SIG-M5 (cell line): Measurements from ENCODE around the gene PRND.
"Not testable (repeated sequence)": the region's sequence is repeated elsewhere in the genome, so short reads cannot be mapped to it uniquely, and the experiment has no call there.

Experiments used
- DNase-seq: peaks from one replicate; lab custom pipeline; 2025; lab: John Stamatoyannopoulos, UW

PRND gene

GRCh38 chr20:4721719-4722118, at the start of gene PRND:
PRND (plus strand) TSS chr20:4721909; CDS start chr20:4724552, 2,643 bp downstream.
- no peak for DNase-seq

- DNase-seq: no peak
Measured at GRCh38 chr20:4672948-4673347, 48.8 kb upstream of the PRND start.

GRCh38 chr20:4673371-4674001, 48.2 kb upstream of the PRND start:
- DNase-seq: no peak

- DNase-seq: no peak
Measured at GRCh38 chr20:4674672-4675071, 47.0 kb upstream of the PRND start.

- no peak for DNase-seq
Measured at GRCh38 chr20:4677846-4678245, 43.9 kb upstream of the PRND start.

GRCh38 chr20:4681401-4681800, 40.3 kb upstream of the PRND start:
- DNase-seq: no peak

GRCh38 chr20:4681991-4682401, 39.7 kb upstream of the PRND start:
- no peak for DNase-seq

GRCh38 chr20:4682682-4683081, 39.0 kb upstream of the PRND start:
- no peak for DNase-seq

- no peak for DNase-seq
Measured at GRCh38 chr20:4683261-4683660, 38.4 kb upstream of the PRND start.

- no peak for DNase-seq
Measured at GRCh38 chr20:4684837-4685413, 36.8 kb upstream of the PRND start.

GRCh38 chr20:4685923-4686221, 35.8 kb upstream of the PRND start:
- DNase-seq: no peak

GRCh38 chr20:4688305-4688704, 33.4 kb upstream of the PRND start:
- DNase-seq: no peak

- DNase-seq: no peak
Measured at GRCh38 chr20:4689220-4689619, 32.5 kb upstream of the PRND start.

GRCh38 chr20:4691753-4692152, 30.0 kb upstream of the PRND start:
- DNase-seq: no peak

- DNase-seq: no peak
Measured at GRCh38 chr20:4694076-4694475, 27.6 kb upstream of the PRND start.

- DNase-seq: no peak
Measured at GRCh38 chr20:4697189-4697830, 24.4 kb upstream of the PRND start.

GRCh38 chr20:4697831-4698221, 23.9 kb upstream of the PRND start:
- DNase-seq: no peak

- DNase-seq: no peak
Measured at GRCh38 chr20:4699216-4699615, 22.5 kb upstream of the PRND start.

- no peak for DNase-seq
Measured at GRCh38 chr20:4699957-4700356, 21.8 kb upstream of the PRND start.

- DNase-seq: no peak
Measured at GRCh38 chr20:4702562-4703280, 19.0 kb upstream of the PRND start.

GRCh38 chr20:4703281-4703676, 18.4 kb upstream of the PRND start:
- no peak for DNase-seq

- DNase-seq: not testable (repeated sequence)
Measured at GRCh38 chr20:4706941-4707340, 14.8 kb upstream of the PRND start.

GRCh38 chr20:4708036-4708435, 13.7 kb upstream of the PRND start:
- DNase-seq: no peak
